GM19395 (cell line): ENCODE results near the gene SDS.

Experiments
- ATAC-seq: cut with Tn5 transposase; IDR thresholded peaks from one replicate; pipeline ENCODE4 v1.9.1; 2021; ENCODE audit warnings: mild to moderate bottlenecking, moderate library complexity; ENCODE audit not compliant: unreplicated experiment

The SDS gene

GRCh38 chr12:113403435-113404415 lies at the start of gene SDS:
TSS of gene SDS (minus strand) at chr12:113403887. CDS start at chr12:113399708, 4,179 bp downstream.
- no peak for ATAC-seq

- no peak for ATAC-seq
Measured at GRCh38 chr12:113453330-113453729, 49.6 kb upstream of the SDS start.

- ATAC-seq = no peak
Measured at GRCh38 chr12:113452458-113452857, 48.8 kb upstream of the SDS start.

- ATAC-seq = no peak
Measured at GRCh38 chr12:113449839-113450238, 46.2 kb upstream of the SDS start.

- no peak for ATAC-seq
Measured at GRCh38 chr12:113449299-113449698, 45.6 kb upstream of the SDS start.

GRCh38 chr12:113448873-113449272 lies 45.2 kb upstream of the SDS start:
- ATAC-seq = no peak

- ATAC-seq = no peak
Measured at GRCh38 chr12:113445544-113446171, 42.0 kb upstream of the SDS start.

GRCh38 chr12:113443030-113443539 lies 39.4 kb upstream of the SDS start:
- no peak for ATAC-seq

GRCh38 chr12:113440947-113441782 lies 37.5 kb upstream of the SDS start:
- no peak for ATAC-seq

GRCh38 chr12:113440336-113440735 lies 36.6 kb upstream of the SDS start:
- ATAC-seq = no peak

- no peak for ATAC-seq
Measured at GRCh38 chr12:113439606-113440030, 35.9 kb upstream of the SDS start.

- no peak for ATAC-seq
Measured at GRCh38 chr12:113439301-113439597, 35.6 kb upstream of the SDS start.

GRCh38 chr12:113438523-113439300 lies 35.0 kb upstream of the SDS start:
- ATAC-seq = no peak

GRCh38 chr12:113437729-113438100 lies 34.0 kb upstream of the SDS start:
- no peak for ATAC-seq

GRCh38 chr12:113436993-113437728 lies 33.5 kb upstream of the SDS start:
- ATAC-seq = no peak

- no peak for ATAC-seq
Measured at GRCh38 chr12:113436586-113436985, 32.9 kb upstream of the SDS start.

GRCh38 chr12:113435367-113435766 lies 31.7 kb upstream of the SDS start:
- ATAC-seq = no peak

GRCh38 chr12:113432986-113433385 lies 29.3 kb upstream of the SDS start:
- ATAC-seq = no peak

- ATAC-seq = no peak
Measured at GRCh38 chr12:113428482-113428881, 24.8 kb upstream of the SDS start.

GRCh38 chr12:113427882-113428281 lies 24.2 kb upstream of the SDS start:
- no peak for ATAC-seq
